Measurements from ENCODE around the gene GNG11. TPM values are rescaled to one million over a fixed set of nuclear protein-coding genes. Genes with fewer than 3 reads are reported as not detected.

The GNG11 gene
- total RNA-seq (2014; rRNA removed), result 90.1 and 92.7 TPM in 2 replicates
- polyA plus RNA-seq (2012), result 46.1 TPM

- DNase-seq (ENCODE audit: low read depth), result peak; percentile 94
Measured at GRCh38 chr7:93921607-93922566, at the start of gene GNG11. Gene GNG11, plus strand, starts transcription at chr7:93921735. Its CDS starts 403 bp downstream, at chr7:93922138.

- DNase-seq (ENCODE audit: low read depth), result no peak
Measured at GRCh38 chr7:93873998-93874574, 47.4 kb upstream of the GNG11 start.

GRCh38 chr7:93877742-93878141, 43.8 kb upstream of the GNG11 start:
- no peak for DNase-seq (ENCODE audit: low read depth)

- DNase-seq (ENCODE audit: low read depth), result no peak
Measured at GRCh38 chr7:93879356-93879755, 42.2 kb upstream of the GNG11 start.

GRCh38 chr7:93882468-93882867, 39.1 kb upstream of the GNG11 start:
- peak; percentile 29 for DNase-seq (ENCODE audit: low read depth)

- DNase-seq (ENCODE audit: low read depth), result peak; percentile 46
Measured at GRCh38 chr7:93883078-93883916, 38.2 kb upstream of the GNG11 start.

- DNase-seq (ENCODE audit: low read depth), result no peak
Measured at GRCh38 chr7:93883917-93884345, 37.6 kb upstream of the GNG11 start.

GRCh38 chr7:93884541-93884940, 37.0 kb upstream of the GNG11 start:
- no peak for DNase-seq (ENCODE audit: low read depth)

- peak; percentile 73 for DNase-seq (ENCODE audit: low read depth)
Measured at GRCh38 chr7:93889261-93889660, 32.3 kb upstream of the GNG11 start.

- DNase-seq (ENCODE audit: low read depth), result peak; percentile 57
Measured at GRCh38 chr7:93890041-93890463, 31.5 kb upstream of the GNG11 start.

GRCh38 chr7:93890464-93891068, 31.0 kb upstream of the GNG11 start, which contains the start of gene TFPI2:
Gene TFPI2, minus strand, starts transcription at chr7:93890753. Its CDS starts 75 bp downstream, at chr7:93890678.
- DNase-seq (ENCODE audit: low read depth), result peak; percentile 67

GRCh38 chr7:93894426-93894825, 27.1 kb upstream of the GNG11 start:
- peak; percentile 14 for DNase-seq (ENCODE audit: low read depth)

- DNase-seq (ENCODE audit: low read depth), result no peak
Measured at GRCh38 chr7:93894966-93895640, 26.4 kb upstream of the GNG11 start.

- DNase-seq (ENCODE audit: low read depth), result no peak
Measured at GRCh38 chr7:93895859-93896600, 25.5 kb upstream of the GNG11 start.

GRCh38 chr7:93897680-93898079, 23.9 kb upstream of the GNG11 start:
- DNase-seq (ENCODE audit: low read depth), result no peak

GRCh38 chr7:93902777-93903423, 18.6 kb upstream of the GNG11 start:
- DNase-seq (ENCODE audit: low read depth), result peak; percentile 71

- no peak for DNase-seq (ENCODE audit: low read depth)
Measured at GRCh38 chr7:93906267-93906666, 15.3 kb upstream of the GNG11 start, which contains the start of gene GNGT1. Gene GNGT1, plus strand, starts transcription at chr7:93906567. Its CDS starts 180 bp downstream, at chr7:93906747.

- peak; percentile 40 for DNase-seq (ENCODE audit: low read depth)
Measured at GRCh38 chr7:93910076-93910994, 11.2 kb upstream of the GNG11 start.

All from LHCN-M2 (cell line).